RWPE1 (cell line): ENCODE data around the gene LGALS3BP.

Experiments
- CTCF ChIA-PET: fragments of 350-600 bp; sonication (Branson Sonifier 250); formaldehyde crosslinking; extraction: SDS; loops from one replicate; lab custom pipeline; 2021; lab: Yijun Ruan, JAX
- POLR2A ChIA-PET: fragments of 400-600 bp; formaldehyde crosslinking; extraction: SDS; loops from one replicate; lab custom pipeline; 2020; ENCODE audit warnings: antibody characterized with exemption; ENCODE audit not compliant: low non-redundant PET; lab: Yijun Ruan, JAX
- DNase-seq: peaks from one replicate; pipeline ENCODE4 v3.0.0; 2012; ENCODE audit warnings: low spot score
- H3K27ac ChIP-seq: fragments of 450-650 bp; 2 replicates; pipeline ENCODE4 v1.5.1; 2017
- TF ChIP-seq, protein P1 (sequence below): fragments of 450-650 bp; conservative IDR thresholded peaks from 2 replicates; pipeline ENCODE4 v1.5.1; 2017; ENCODE audit warnings: low read depth, mild to moderate bottlenecking

Gene LGALS3BP

DNA sequence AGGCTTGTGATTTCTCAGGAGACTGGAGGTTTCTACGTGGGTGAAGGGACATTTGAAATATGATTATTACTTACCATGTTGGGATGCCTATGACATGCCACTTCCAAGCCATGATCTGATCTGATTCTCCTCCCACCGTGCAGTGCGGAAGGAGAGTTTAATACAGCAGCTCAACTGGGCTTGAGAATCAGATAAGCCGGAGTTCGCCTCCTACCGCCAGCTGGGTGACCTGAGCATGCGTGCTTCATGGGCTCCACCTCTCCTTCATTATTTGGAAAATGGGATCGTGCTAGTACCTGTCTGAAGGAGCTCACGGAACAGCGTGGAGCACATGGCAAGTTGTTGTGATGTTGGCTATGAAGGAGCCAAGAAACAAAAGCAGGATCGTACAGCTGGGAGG, 42.2 kb downstream of the LGALS3BP start:
- ChIA-PET POLR2A (interaction anchor here (0.6 kb wide), 1 partner anchor 106 kb away, joined by 6 read pairs; no protein-coding TSS in a partner anchor), CTCF (interaction anchor here (0.6 to 0.7 kb wide), 2 partner anchors 72 to 1432 kb away, joined by 3 to 7 read pairs; no protein-coding TSS in a partner anchor)
- TF ChIP-seq, protein P1, sequence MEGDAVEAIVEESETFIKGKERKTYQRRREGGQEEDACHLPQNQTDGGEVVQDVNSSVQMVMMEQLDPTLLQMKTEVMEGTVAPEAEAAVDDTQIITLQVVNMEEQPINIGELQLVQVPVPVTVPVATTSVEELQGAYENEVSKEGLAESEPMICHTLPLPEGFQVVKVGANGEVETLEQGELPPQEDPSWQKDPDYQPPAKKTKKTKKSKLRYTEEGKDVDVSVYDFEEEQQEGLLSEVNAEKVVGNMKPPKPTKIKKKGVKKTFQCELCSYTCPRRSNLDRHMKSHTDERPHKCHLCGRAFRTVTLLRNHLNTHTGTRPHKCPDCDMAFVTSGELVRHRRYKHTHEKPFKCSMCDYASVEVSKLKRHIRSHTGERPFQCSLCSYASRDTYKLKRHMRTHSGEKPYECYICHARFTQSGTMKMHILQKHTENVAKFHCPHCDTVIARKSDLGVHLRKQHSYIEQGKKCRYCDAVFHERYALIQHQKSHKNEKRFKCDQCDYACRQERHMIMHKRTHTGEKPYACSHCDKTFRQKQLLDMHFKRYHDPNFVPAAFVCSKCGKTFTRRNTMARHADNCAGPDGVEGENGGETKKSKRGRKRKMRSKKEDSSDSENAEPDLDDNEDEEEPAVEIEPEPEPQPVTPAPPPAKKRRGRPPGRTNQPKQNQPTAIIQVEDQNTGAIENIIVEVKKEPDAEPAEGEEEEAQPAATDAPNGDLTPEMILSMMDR = no peak
- no peak for DNase-seq
- H3K27ac ChIP-seq = 0 out of 2 replicates have a peak overlapping the region, but pooled peaks have one; percentile 0

- TF ChIP-seq, protein P1 = no peak
- ChIA-PET POLR2A (no interaction called here), CTCF (no interaction called here)
- peak overlapping the region; percentile 94 for H3K27ac ChIP-seq
- DNase-seq = peak; percentile 78
Observed at GRCh38 chr17:78935419-78936323, 44.1 kb downstream of the LGALS3BP start.

DNA sequence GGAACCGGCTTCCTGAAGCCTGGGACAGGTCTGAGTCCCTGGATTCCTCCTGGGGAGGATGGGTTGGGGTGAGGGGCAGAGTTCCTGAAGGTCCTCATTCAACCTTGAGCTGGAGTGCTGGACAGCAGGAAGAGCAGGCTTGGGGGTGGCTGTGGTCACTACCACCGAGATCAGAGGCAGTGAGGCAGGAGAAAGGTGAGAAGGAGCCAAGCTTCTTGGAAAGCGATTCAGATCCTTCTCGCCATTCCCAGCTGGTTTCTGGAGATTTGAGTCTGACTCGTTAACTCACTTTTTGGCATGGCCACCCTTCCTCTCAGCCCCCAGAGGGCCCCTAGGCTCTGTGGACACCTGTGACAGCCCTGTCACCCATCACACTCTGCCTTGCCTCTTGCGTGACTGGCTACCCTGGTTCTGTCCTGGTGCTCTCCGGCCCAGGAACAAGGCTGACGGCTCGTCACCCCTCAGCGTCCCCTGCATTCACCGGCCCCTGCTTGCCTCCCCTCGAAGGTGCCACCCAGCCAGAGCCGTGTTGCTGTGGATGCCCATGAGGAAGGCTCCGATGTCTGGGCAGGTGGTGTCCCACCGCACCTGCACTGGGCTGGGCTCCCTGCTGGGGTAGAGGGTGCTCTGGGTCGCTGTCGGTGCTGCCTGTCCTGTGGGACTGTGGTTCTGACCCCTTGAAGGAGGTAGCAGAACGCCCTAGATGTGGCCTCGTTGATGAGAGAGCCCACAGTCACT, 44.9 kb downstream of the LGALS3BP start:
- no peak for DNase-seq
- POLR2A ChIA-PET = no interaction called here
- TF ChIP-seq, protein P1 = no peak
- CTCF ChIA-PET = interaction anchor here (0.6 to 2.2 kb wide), 3 partner anchors 36 to 587 kb away, joined by 3 to 5 read pairs (median 4); no protein-coding TSS in a partner anchor
- H3K27ac ChIP-seq = peak overlapping the region; percentile 94

DNA sequence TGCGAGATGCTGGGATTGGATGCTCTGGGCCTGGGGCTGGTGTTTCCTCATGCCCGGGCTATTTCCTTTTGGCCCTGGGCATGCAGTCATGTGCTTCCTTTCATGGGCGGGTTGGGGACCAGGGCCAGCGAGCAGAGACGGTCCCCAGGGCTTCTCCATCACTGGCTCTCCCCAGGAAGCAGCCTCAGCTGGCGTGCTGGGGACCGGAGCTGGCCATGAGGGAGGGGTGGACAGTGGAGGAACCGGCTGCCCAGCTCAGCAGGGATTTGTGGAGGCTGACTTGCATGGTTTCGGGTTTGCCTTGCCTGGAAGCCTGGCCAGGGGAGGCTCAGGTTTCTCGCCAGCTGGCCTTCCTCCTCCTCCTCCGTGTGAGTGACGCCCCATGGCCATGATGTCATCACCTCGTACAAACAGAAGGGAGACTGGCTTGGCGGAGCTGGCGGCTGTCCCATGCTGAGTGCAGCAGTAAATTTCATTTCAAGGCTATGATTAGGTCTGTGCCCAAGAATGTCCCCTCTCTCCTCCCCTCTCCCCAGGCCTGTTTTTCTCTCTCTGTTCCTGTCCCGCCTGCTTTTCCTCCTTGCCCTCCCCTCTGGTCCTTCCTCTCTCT, 45.7 kb downstream of the LGALS3BP start:
- peak; percentile 82 for DNase-seq
- TF ChIP-seq, protein P1 = no peak
- ChIA-PET POLR2A (no interaction called here), CTCF (interaction anchor here (0.6 to 2.2 kb wide), 3 partner anchors 37 to 588 kb away, joined by 3 to 5 read pairs (median 4); no protein-coding TSS in a partner anchor)
- peak overlapping the region; percentile 94 for H3K27ac ChIP-seq

DNA sequence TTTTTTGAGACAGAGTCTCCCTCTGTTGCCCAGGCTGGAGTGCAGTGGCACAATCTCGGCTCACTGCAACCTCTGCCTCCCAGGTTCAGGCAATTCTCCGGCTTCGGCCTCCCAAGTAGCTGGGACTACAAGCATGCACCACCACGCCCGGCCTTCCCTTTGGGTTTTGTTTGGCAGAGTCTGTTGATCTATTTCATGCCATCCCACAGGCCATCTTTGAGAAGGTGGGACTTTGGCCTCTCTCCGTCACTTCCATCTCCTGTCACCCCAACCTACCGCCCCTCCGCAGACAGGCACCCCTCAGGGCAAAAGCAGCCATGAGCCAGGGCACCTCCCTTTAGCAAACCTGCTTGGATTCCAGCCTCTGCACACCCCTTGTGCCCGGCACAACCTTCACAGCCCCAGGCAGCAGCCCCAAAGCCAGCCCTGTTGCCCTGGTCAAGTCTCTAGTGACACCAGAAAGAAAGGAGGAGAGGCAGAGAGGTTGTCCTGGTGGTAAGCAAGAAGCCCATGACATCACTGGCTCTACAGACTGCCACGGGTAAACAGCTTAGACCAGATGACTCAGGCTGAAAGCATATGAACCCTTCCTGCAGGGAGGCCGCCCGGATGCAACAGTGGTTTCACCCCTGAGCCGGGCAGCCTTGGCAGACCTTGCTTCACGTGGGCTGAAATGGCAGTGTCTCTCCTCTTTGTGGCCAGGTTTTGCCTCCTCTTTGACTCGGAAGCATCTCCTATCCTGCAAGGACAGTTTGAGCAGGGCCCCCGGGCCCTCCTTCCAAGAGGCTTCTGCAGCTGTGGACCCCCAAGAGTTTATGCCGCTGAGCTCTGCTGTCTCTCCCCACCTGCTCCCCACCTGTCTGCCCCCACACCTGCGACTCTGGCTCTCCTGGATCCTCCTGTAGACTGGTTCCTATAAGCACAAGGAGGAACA, 46.4 kb downstream of the LGALS3BP start:
- peak; percentile 90 for DNase-seq
- CTCF ChIA-PET = interaction anchor here (0.5 to 2.2 kb wide), 5 partner anchors 38 to 88 kb away, joined by 3 to 7 read pairs (median 4); no protein-coding TSS in a partner anchor
- TF ChIP-seq, protein P1 = no peak
- peak overlapping the region; percentile 94 for H3K27ac ChIP-seq
- POLR2A ChIA-PET = interaction anchor here (0.6 to 0.7 kb wide), 3 partner anchors 16 to 48 kb away, joined by 3 read pairs; no protein-coding TSS in a partner anchor
